Measurements from ENCODE around the gene TMEM165.

GRCh38 chr4:55376698-55377097, 19.1 kb upstream of the TMEM165 start:
- TF ChIP-seq CHD2 (IDR thresholded peaks at IDR 0.05; ENCODE audit: low read depth, low read length) (no peak), CTCF (IDR thresholded peaks at IDR 0.05 in 2 of 3, conservative IDR thresholded peaks at IDR 0.05 in 1 of 3; ENCODE audit: insufficient read depth in 2 of 3, low read depth in 1 of 3, low read length in 3 of 3) (no peak), ZNF239 (CRISPR knock-in tag; IDR thresholded peaks at IDR 0.05) (no peak), TAF1 (IDR thresholded peaks at IDR 0.05; ENCODE audit: control insufficient read depth, extremely low read depth, insufficient read depth, low read length, severe bottlenecking) (no peak), MEF2A (IDR thresholded peaks at IDR 0.05; ENCODE audit: control insufficient read depth, low read depth, low read length) (no peak)
